GM21515 (cell line): Measurements from ENCODE around the gene ABCF3.

Experiments used
- ATAC-seq: cut with Tn5 transposase; IDR thresholded peaks from one replicate; pipeline ENCODE4 v1.9.1; 2021; ENCODE audit not compliant: unreplicated experiment

ABCF3 gene

DNA sequence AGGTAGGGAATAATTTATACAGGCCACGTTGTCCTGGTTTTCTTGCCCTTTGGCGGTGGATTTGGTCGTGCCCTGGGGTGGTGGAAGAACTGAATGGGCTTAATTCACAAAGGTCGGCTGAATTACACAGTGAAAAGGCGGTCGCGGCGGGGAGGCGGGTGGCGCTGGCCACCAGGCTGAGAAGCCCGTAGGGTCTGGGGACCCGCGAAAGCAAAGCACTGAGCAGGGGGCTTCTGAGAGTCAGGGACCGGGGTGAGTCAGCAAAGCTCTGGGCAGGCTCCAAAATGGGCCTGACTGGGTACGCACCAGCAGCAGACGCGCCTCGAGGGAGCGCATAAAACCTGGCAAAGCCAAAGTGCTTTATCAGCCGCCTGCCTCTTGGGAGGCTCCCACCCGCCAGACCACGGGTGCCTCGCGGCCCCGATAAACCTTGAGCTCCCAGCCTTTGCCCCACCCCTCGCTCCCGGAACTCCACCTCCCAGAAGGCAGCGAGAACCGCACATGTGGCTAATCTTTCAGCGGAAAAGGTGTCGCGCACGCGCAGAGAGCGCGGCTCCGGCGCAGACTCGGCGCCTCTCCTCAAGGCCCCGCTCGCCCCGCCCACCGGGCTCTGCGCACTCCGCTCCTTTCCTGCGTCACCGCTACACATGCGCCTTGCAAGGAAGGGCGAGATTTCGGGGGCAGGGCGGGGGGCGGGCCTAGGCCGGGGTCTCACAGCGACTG is 377 bp upstream of the ABCF3 start:
- peak; percentile 85 for ATAC-seq

DNA sequence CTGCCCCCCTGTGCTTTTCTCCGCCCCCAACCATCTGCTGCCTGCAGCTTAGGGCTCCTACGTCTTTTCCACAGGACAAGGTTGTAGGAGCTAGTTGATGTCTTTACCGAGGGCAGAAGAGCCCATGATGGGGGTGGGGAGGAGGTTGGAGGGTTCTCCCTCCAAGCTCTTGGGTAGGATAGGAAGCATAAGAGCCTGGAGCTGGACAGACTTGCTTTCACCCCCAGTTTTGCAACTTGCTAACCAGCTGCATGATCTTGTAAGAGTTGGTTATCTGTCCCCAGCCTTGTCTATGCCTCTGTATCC is 856 bp downstream of the ABCF3 start:
- ATAC-seq = no peak

DNA sequence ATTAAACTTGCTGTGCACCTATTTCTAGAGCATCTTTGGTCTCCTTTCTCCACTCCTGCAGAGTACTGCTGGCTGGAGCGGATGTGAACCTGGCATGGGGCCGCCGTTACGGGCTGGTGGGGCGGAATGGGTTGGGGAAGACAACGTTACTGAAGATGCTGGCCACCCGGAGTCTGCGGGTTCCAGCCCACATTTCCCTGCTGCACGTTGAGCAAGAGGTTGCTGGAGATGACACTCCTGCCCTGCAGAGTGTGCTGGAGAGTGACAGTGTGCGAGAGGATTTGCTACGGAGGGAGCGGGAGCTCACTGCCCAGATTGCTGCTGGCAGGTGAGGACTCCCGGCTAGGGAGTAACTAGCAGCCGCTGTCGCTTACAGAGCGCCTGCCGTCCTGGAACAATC is 2.1 kb downstream of the ABCF3 start:
- no peak for ATAC-seq

DNA sequence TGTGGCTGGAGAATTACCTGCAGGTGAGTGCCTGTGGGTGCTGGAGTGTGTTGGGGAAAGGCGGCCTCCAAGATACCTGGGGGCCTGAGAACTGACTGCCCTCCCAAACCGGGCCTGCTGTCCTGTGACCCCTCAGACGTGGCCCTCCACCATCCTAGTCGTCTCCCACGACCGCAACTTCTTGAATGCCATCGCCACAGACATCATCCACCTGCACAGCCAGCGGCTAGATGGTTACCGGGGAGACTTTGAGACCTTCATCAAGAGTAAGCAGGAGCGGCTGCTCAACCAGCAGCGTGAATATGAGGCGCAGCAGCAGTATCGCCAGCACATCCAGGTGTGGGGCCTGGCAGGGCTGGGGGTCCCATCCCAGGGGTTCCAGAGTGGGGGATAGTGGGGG is 3.4 kb downstream of the ABCF3 start:
- no peak for ATAC-seq

DNA sequence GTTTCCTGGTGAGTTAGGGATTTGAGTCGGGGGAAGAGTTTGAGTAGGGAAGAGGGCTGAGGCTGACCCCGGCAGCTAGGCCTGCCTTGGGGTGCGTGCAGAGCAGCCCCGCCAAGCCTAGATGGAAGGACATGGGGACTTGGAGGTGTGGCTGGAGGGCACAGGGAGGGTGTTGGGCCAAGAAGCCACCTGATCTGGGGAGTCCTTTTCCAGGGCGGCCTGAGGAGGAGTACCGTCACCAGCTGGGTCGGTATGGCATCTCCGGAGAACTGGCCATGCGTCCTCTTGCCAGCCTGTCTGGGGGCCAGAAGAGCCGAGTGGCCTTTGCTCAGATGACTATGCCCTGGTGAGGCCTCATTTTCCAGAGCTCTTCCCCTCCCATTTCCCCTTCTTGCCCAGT is 6.9 kb downstream of the ABCF3 start:
- no peak for ATAC-seq

DNA sequence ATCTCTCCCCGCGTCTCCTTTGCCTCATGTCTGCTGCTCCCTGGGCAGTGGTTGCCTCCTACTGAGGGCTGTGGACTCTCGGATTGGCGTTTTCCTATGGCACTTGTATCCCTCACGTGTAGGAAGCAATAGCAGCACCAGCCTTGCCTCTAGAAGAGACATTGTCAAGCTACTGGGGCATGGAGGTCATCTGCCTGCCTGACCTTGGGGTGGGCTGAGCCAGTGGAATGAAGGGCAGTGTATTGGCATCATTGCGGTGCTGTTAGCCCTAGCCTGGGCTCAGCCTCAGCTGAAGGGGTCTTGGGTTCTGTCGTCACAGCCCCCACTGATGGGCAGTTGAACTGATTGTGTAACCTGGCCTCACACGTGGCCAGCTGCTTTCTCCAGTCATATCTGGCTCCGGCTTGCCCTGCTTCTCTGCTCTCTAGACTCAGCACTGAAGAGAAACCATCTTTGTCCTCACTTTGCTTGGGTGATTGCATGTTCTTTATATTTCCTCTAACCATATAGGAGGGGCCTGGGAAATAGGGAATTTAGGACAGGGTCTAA is 8.1 kb downstream of the ABCF3 start:
- no peak for ATAC-seq

DNA sequence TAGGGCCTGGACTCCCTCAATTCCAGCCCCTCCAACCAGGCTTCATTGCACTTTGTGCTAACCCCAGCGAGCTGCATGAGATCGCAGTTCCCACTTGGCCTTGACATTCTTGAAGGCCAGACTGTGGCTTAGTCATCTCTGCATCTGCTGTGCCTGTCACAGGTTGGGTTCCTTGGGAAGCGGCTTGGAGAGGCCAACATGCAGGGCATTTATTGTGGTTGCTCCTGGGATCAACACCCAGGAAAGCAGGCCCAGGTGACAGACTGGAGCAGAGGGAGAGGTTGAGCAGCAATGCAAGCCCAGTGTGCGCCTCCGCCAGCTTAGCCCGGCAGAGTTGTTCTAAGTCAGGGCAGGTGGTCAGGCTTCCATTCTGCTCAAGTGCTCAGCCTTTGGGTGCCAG is 10.5 kb downstream of the ABCF3 start:
- no peak for ATAC-seq

DNA sequence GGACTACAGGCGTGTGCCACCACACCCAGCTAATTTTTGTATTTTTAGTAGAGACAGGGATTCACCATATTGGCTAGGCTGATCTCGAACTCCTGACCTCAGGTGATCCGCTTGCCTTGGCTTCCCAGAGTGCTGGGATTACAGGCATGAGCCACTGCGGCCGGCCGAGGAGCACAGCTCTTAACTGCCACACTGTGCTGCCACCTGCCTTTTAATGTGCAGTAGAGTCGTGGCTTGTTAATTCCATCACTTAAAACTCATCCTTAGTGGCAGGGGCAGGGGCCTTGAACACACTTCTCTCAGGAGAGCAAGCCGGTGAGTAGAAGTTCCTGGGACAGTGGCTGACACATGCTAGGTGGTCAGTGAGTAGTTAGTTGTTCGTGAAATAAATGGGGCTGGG is 12.5 kb downstream of the ABCF3 start:
- no peak for ATAC-seq

DNA sequence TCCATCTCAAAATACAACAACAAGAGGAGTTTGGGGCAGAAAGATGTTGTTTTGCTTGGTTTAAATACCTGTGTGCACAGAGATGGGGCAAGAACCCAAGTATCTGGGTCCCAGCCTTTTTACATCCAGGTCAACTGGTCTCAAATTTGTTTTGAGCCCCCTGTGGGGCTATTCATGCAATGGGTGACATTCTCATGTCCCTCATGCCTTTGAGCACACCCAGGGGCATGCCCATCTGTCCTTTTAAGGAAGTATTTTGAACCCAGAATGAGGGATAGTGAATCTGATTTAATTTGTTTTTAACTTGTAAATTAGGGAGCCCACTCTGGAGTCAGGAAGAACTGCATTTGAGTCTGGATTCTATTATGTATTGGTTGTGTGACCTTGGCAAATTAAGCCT is 14.8 kb downstream of the ABCF3 start:
- no peak for ATAC-seq

DNA sequence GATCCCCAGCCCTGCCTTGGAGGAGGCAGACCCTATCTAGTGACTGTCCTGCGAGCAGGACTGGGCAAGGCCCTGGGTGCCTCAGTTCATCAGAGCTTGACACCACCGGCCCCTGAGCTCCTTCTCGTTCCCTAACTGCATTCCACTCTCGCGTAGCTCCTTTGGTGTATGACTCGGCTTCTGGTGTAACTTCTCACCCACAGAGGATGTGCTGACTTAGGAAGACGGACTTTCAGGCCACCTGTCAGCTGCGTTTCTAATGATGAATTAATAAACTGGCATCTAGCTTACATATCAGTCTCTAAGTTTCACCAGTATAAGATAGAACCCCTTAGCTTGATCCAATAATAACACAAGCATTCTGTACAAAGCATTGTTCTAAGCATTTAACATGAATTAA is 17.5 kb downstream of the ABCF3 start:
- ATAC-seq = no peak

DNA sequence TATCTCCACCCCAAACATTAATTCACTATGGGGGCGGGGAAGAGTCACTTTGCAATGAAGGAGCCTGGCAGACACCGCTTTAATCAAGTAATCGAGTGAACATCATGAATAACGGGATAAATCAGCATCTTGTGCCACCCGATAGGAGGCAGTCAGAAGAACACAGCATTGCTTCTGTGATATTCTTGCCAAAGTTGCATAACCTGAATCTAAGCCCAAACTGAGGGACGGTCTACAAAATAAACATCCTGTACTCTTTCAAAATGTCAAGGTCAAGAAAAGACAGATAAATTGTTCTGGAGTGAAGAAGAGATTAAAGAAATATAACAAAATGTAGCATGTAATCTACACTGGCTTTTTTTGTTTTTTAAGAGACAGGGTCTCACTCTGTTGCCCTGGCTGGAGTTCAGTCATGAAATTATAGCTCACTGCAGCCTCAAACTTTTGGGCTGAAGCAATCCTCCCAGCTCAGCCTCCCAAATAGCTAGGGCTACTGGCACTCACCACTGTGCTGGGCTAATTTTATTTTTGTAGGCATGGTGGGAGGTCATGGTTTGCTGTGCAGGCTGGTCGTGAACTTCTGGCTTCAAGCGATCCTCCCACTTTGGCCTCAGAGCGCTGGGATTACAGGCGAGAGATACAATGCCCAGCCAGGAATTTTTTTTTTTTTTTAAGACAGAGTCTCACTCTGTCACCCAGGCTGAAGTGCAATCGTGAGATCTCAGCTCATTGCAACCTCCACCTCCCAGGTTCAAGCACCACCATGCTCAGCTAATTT is 23.3 kb downstream of the ABCF3 start:
- no peak for ATAC-seq

DNA sequence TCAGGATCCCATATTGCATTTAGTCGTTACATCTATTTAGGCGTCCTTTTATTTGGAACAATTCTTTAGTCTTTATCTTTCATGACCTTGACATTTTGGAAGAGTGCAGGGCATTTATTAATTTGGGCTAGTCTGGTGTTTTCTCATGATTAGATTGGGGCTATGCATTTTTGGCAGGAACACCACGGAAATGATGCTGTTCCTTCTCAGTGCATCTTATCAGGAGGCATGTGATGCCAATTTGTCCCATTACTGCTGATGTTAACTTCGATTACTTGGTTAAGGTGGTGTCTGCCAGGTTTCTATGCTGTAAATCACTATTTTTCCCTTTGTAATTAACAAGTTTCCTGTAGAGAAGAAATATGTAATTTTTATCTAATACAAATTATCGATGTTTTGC is 25.3 kb downstream of the ABCF3 start:
- ATAC-seq = no peak

DNA sequence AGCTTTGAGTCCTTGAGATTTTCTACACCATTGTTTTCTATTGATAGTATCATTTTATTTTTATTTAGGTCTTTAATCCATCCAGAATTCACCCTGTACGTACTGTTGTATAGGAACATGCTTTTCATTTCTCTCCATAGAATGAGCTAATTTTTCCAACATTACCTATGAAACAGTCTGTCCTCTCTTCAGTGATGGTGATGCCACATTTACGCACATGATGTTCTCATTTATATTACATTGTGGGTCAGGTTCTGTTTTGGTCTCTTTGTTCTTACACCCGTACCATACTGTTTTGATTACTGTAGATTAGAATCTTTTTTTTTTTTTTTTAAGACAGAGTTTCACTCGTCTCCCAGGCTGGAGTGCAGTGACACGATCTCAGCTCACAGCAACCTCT is 25.7 kb downstream of the ABCF3 start:
- ATAC-seq = no peak

DNA sequence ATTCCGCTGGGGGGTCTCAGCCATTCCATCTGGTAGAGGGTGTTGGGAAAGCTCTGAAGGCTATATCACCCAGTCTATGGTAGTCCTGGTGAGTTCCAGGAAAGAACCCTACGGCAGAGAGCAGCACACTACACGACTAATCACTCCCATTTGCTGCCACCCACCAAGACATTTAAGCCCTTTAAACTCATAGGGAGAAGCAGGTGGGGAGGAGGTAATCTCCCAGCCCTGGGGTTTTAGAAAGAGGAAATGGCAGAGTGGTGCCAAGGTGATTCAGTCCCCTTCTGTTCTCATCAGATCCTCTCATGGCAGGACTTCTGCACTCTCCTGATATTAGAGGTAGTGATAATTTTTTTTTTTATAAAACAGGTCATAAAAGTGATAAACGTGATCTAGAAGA is 32.8 kb downstream of the ABCF3 start:
- ATAC-seq = no peak

DNA sequence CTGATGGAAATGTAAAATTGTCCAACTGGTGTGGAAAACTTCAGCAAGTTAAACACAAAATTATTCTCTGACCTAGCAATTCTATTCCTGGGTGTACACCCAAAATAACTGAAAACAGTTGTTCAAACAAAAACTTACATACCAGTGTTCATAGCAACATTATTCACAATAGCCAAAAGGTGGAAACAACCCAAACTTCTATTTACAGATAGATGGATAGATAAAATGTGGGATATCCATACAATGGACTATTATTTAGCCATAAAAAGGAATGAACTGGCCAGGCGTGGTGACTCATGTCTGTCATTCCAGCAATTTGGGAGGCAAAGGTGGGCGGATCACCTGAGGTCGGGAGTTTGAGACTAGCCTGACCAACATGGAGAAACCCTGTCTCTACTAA is 36.5 kb downstream of the ABCF3 start:
- no peak for ATAC-seq

DNA sequence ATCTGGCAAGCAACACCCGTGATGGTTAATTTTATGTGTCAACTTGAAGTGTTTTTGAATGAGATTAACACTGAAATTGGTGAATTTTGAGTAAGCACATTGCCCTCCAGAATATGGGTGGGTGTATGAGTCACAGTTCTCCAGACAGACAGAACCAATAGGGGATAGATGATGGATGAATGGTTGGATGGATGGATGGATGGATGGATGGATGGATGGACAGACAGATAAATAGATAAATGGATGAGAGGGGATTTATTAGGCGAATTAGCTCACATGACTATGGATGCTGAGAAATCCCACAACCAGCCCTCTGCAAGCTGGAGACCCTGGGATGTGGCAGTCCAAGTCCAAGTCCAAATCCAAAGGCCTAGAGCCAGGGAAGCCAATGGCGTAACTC is 37.9 kb downstream of the ABCF3 start:
- ATAC-seq = no peak

DNA sequence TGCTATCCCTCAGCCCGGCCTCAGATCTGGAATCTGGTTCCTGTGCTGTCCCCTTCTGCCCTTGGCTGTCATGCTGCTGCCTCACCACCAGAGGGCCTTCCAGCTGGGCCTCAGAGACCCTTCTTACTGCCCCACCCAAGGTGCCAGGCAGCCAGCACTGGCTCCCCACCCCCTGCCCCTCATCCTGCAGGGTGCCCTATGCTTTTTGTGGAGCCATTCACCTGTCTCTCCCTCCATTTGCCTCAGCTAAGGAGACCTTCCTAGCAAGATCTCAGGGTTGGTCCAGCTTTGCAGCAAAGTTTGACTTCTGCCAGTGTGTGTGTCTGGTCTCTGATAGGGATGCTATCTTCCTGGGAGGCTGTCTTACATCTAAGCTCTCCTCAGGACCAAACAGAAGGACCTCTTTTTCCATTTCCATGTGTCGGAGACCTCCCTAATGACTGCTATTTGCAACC is 41.5 kb downstream of the ABCF3 start:
- ATAC-seq = peak; percentile 58

DNA sequence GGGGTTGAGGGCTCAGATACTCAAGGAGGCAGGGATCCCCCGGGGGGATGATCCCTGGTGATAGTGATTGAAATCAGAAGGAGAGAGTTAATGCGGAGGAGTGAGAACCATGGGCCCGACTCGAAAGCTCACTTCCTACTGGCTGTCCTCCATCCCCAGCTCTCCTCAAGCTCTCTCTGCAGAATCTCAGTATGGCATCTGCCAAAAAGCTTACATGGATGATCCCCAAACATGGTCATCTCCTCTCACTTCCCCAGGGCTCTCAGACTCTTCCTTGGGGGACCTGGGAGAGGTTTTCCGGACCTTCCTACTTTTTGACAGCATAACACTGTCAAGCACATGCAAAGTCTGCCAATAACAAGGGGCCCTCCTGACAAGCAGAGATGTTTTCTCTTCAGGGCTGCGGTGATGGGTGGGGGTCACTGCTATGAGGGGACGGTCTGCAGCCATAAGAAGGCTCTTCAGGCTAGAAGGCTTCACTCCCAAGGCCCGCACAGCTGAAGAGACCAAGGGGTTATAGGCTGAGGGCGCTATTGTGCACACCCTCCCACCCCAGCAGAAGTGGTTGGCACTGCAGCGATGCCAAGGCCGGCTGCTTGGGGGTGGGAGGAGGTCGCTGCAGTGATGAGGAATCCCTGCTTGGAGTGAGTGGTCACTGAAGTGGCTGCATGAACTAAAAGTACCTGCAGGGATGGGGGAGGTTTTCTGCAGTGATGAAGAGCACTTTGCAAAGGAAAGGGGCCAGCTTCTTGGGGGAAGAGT is 42.6 kb downstream of the ABCF3 start:
- ATAC-seq = no peak

DNA sequence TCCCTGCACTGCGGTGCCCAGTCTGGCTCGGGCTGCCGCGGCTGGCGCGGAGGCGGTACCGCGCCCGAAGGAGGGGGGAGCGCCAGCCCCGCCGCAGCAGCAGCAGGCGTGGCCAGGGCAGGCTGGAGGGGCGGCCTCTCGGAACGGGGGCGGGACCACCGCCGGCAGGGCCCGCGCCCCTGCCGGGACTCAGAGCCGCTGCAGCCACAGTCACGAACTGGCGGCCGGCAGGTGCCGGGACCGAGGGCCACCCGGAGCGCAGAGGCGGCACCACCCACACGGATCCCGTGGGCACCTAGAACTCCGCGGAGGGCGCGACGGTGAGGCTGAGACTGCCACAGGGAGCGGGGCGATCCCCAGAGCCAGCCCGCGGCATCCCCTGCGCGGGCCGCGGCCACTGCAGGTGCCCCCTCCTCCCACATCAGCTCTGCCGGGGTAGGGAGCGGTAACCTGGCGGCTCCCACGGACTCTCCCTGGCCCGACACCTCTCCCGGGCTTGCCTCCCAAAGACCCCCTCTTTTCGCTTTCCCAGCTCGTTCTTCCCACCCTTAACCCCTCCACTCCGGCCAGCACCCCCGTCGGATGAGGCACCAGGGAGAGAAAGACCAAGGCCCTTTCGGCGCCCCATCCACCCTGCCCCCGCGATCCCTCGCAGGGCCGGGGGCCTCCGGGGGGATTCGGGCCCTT is 43.5 kb downstream of the ABCF3 start, which contains the start of gene VWA5B2:
TSS of gene VWA5B2 (plus strand) at position 192 of the 687 bp plus-strand sequence. CDS start 944 bp downstream, outside the sequence.
- peak; percentile 72 for ATAC-seq

DNA sequence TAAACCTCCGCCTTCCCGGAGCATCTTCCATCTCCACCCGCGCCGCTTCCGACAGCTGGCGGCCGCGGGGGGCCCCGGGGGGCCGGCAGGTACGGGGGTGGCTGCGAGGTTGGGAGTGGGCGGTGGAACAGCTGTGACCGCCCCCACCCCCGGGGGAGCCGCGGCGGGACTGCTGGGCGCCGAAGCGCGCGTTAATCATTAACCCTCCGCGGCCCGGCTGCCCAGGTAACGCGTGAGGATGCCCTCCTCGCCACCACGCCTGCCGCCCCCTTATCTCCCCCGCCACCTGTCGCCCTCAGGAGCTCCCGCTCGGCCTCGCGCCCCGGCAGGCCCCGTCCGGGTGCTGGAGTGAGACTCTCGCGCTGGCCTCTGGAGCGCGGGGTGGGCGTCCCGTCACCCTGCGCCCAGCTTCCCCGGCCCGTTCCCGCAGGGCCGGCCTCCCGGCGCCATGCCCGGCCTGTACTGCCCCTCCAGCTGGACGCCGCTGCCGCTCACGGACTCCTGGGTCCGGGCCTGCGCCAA is 44.1 kb downstream of the ABCF3 start:
- ATAC-seq = no peak
